OCI-LY7 (cell line): Measurements from ENCODE around the gene RXFP3. TPM values are rescaled to one million over a fixed set of nuclear protein-coding genes. Genes with fewer than 3 reads are reported as not detected.

Experiments
- BruUV-seq: library from RNA; stranded (reverse); fragments of 400-500 nt; replicated peaks from 2 replicates; lab custom pipeline; 2021; lab: Mats Ljungman, UMichigan
- CTCF ChIA-PET: fragments of 300-600 bp; sonication (Branson Sonifier 250); formaldehyde crosslinking; loops from one replicate; lab custom pipeline; 2022; ENCODE audit warnings: antibody characterized with exemption; ENCODE audit not compliant: unreplicated experiment; lab: Charles Lee
- POLR2A ChIA-PET: fragments of 300-600 bp; sonication (Branson Sonifier 250); formaldehyde crosslinking; loops from one replicate; lab custom pipeline; 2022; ENCODE audit warnings: antibody characterized with exemption; lab: Charles Lee
- DNase-seq: peaks from one replicate; pipeline ENCODE4 v3.0.0-alpha.2; 2015; ENCODE audit warnings: low spot score
- H2AFZ ChIP-seq: fragments of 200-600 bp; sonication (generic), shearing (Covaris generic); 2 replicates; pipeline ENCODE4 v1.6.1; 2014; ENCODE audit warnings: mild to moderate bottlenecking, antibody characterized with exemption, low read length, moderate library complexity
- H3K27ac ChIP-seq: fragments of 200-600 bp; sonication (generic); 2 replicates; pipeline ENCODE4 v1.5.1; 2014; ENCODE audit warnings: mixed run types, low read depth, mild to moderate bottlenecking, moderate library complexity, low read length, inconsistent platforms; ENCODE audit not compliant: poor library complexity, severe bottlenecking
- H3K36me3 ChIP-seq: fragments of 200-600 bp; sonication (generic); 2 replicates; pipeline ENCODE4 v1.6.1; 2014; ENCODE audit warnings: mild to moderate bottlenecking, antibody characterized with exemption, low read length, moderate library complexity, mixed read lengths; ENCODE audit not compliant: insufficient read depth
- H3K4me1 ChIP-seq: fragments of 200-600 bp; sonication (generic); 2 replicates; pipeline ENCODE4 v1.5.1; 2014; ENCODE audit warnings: mild to moderate bottlenecking, low read length; ENCODE audit not compliant: insufficient read depth, poor library complexity, severe bottlenecking
- H3K4me2 ChIP-seq: fragments of 200-600 bp; sonication (generic); 2 replicates; pipeline ENCODE4 v1.6.1; 2014; ENCODE audit warnings: mild to moderate bottlenecking, low read length
- H3K4me3 ChIP-seq: fragments of 200-600 bp; sonication (generic); 2 replicates; pipeline ENCODE4 v1.5.1; 2014; ENCODE audit warnings: mild to moderate bottlenecking, low read depth, low read length; ENCODE audit not compliant: poor library complexity, severe bottlenecking
- H3K79me2 ChIP-seq: fragments of 200-600 bp; sonication (generic); 2 replicates; pipeline ENCODE4 v1.6.1; 2016; ENCODE audit warnings: low read depth, mild to moderate bottlenecking, low read length, moderate library complexity, mixed read lengths; ENCODE audit not compliant: insufficient read depth
- H3K9me2 ChIP-seq: fragments of 200-600 bp; sonication (generic); 2 replicates; pipeline ENCODE4 v1.6.1; 2016; ENCODE audit warnings: mild to moderate bottlenecking, low read length, mixed read lengths; ENCODE audit not compliant: insufficient read depth
- H3K9me3 ChIP-seq: fragments of 200-600 bp; sonication (generic); 2 replicates; pipeline ENCODE4 v1.6.1; 2014; ENCODE audit warnings: mild to moderate bottlenecking, mixed run types, low read length, mixed read lengths
- H4K20me1 ChIP-seq: fragments of 200-600 bp; sonication (generic); 2 replicates; pipeline ENCODE4 v1.6.1; 2014; ENCODE audit warnings: mild to moderate bottlenecking, antibody characterized with exemption, low read length, moderate library complexity, mixed read lengths; ENCODE audit not compliant: insufficient read depth
- EZH2phosphoT487 ChIP-seq: fragments of 200-600 bp; sonication (generic); IDR thresholded peaks from 2 replicates; pipeline ENCODE4 v1.6.1; 2018; ENCODE audit warnings: low read depth, borderline replicate concordance, mild to moderate bottlenecking, mixed run types, antibody characterized with exemption, low read length, moderate library complexity, mixed read lengths
- intact Hi-C: fragments of 100-400 bp; cut with micrococcal nuclease; formaldehyde crosslinking; loops from one replicate; pipeline ENCODE4 v1.10.0; 2022; ENCODE audit not compliant: unreplicated experiment
- total RNA-seq, 2 experiments: library from RNA; depleted of rRNA in 1 of 2; stranded (reverse); fragments of >200 nt in 1 of 2; shearing (Covaris generic) in 1 of 2; gene quantifications; 2 replicates each; pipeline ENCODE4 v1.2.3, GENCODE V29; 2014 to 2022
- TF ChIP-seq, protein P1 (sequence below): fragments of 200-600 bp; sonication (generic); conservative IDR thresholded peaks from 2 replicates; pipeline ENCODE4 v1.5.1; 2014; ENCODE audit warnings: mild to moderate bottlenecking, antibody characterized with exemption, low read length, moderate library complexity, mixed read lengths

The RXFP3 gene
- total RNA-seq, 2 experiments from 2014 or later: not detected

DNA sequence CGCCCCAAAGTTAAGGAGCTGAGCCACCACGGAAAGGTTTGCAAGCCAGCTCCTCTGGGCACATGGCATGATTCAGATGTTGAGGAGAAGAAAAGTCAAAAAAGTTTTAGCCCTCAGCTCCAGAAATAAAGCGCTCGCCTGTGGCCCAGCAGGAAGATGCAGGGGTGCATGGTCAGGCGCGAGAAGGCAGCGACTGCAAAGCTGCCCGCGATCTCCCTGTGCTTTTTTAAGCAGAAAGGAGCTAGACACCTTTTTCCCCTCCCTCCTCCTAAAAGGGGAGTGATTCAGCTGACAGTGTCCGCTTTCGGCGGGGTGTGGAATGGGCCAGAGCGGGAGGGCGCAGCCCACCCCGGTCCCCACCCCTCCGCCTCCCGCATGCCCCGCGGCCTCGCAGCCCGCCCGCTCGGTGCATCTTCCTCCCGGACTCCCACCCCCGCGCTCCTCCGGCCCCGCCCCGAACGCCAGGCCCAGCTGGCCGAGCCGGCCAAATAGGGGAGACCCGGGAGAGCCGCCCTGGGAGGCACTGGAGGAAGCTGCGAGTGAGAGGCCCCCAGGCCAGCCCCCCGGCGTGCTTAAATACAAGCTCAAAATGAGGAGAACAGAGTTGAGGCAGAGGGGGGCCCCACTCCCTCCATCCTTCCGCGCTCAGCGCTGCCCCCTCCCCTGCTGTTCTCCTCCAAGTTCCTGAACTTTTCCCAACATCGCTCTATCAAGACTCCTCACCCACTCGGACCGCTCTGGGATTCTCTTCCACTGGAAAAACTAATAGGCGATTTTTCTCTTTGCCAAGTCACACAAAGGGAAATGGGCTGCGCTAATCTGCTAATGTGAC, 44.2 kb upstream of the RXFP3 start, which contains the start of gene ADAMTS12:
TSS of gene ADAMTS12 (minus strand) at position 203 of the 832 bp plus-strand sequence. CDS start at position 69, 134 bp downstream.
- H3K4me2 ChIP-seq: no peak within 1 kb of the TSS
- BruUV-seq: no TSS peak

DNA sequence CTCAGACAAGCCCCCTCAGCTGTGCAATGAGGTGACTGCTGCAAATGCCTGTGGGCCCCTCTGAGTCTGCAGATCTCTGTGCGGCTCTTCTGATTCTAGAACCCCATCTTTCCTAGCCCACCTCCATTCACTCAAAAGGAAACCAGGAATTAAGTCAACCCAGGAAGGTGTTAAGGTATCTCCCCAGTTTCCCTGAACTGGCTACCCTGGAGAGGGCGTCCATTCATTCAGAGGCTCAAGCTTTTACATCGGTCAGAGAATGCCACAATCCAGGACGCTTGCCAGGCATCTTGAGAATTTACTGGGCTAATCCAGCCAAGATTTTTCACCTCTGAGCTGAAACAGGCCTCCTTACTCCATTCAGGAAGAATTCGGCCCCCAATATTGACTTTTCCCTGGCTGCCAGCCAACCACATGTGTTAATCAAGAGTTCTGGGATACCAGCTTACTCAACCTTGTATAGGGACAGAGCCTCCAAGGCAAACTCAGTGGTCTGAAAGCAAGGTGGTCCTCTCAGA, 43.5 kb upstream of the RXFP3 start:
- H2AFZ ChIP-seq: no peak overlapping the region
- H3K79me2 ChIP-seq: no peaks in the 10 kb centered on the region
- no peaks in the 10 kb centered on the region for H4K20me1 ChIP-seq
- no peak overlapping the region for H3K4me2 ChIP-seq
- H3K9me2 ChIP-seq: no peaks in the 10 kb centered on the region
- no peaks in the 10 kb centered on the region for H3K4me1 ChIP-seq
- ChIA-PET CTCF (no interaction called here), POLR2A (interaction anchor here (0.7 kb wide), 1 partner anchor 15 kb away, joined by 7 read pairs; no protein-coding TSS in a partner anchor)
- no TSS peak for BruUV-seq
- intact Hi-C loops: no loop called here
- no peak overlapping the region for H3K4me3 ChIP-seq
- DNase-seq: no peak
- H3K27ac ChIP-seq: no peak overlapping the region
- no peaks in the 10 kb centered on the region for H3K9me3 ChIP-seq
- TF ChIP-seq, protein P1, sequence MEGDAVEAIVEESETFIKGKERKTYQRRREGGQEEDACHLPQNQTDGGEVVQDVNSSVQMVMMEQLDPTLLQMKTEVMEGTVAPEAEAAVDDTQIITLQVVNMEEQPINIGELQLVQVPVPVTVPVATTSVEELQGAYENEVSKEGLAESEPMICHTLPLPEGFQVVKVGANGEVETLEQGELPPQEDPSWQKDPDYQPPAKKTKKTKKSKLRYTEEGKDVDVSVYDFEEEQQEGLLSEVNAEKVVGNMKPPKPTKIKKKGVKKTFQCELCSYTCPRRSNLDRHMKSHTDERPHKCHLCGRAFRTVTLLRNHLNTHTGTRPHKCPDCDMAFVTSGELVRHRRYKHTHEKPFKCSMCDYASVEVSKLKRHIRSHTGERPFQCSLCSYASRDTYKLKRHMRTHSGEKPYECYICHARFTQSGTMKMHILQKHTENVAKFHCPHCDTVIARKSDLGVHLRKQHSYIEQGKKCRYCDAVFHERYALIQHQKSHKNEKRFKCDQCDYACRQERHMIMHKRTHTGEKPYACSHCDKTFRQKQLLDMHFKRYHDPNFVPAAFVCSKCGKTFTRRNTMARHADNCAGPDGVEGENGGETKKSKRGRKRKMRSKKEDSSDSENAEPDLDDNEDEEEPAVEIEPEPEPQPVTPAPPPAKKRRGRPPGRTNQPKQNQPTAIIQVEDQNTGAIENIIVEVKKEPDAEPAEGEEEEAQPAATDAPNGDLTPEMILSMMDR: no peak
- no peak for TF ChIP-seq EZH2phosphoT487
- no peaks in the 10 kb centered on the region for H3K36me3 ChIP-seq

More for the DNA sequence above, 44.2 kb upstream of the RXFP3 start, which contains the start of gene ADAMTS12:
- Histone ChIP-seq H3K9me2 (no peaks in the 10 kb centered on the region), H2AFZ (no peak within 1 kb of the TSS), H3K36me3 (no peaks in the 10 kb centered on the region), H3K4me1 (no peaks in the 10 kb centered on the region), H3K4me3 (no peak within 1 kb of the TSS), H3K27ac (no peak within 1 kb of the TSS), H4K20me1 (no peaks in the 10 kb centered on the region), H3K9me3 (no peaks in the 10 kb centered on the region), H3K79me2 (no peaks in the 10 kb centered on the region)
- no peak for DNase-seq
- ChIA-PET POLR2A (interaction anchor here (0.7 kb wide), 1 partner anchor 16 kb away, joined by 7 read pairs; no protein-coding TSS in a partner anchor), CTCF (no interaction called here)
- intact Hi-C loops: no loop called here
- TF ChIP-seq EZH2phosphoT487: no peak
- TF ChIP-seq, protein P1: no peak
